B cell (primary cell): ENCODE data around the gene AFG1L.
"Not testable (repeated sequence)": the region's sequence is repeated elsewhere in the genome, so short reads cannot be mapped to it uniquely, and the experiment has no call there.

ENCODE experiments used
- CTCF ChIP-seq: fragments of 200-600 bp; IDR thresholded peaks from one replicate; pipeline ENCODE4 v1.8.0; 2022; ENCODE audit warnings: antibody characterized with exemption, mild to moderate bottlenecking
- EZH2 ChIP-seq: IDR thresholded peaks from 2 replicates; pipeline ENCODE4 v1.6.1; 2012; ENCODE audit warnings: borderline replicate concordance, low read depth, mild to moderate bottlenecking, moderate library complexity, low read length; ENCODE audit not compliant: insufficient read depth, poor library complexity, severe bottlenecking

DNA sequence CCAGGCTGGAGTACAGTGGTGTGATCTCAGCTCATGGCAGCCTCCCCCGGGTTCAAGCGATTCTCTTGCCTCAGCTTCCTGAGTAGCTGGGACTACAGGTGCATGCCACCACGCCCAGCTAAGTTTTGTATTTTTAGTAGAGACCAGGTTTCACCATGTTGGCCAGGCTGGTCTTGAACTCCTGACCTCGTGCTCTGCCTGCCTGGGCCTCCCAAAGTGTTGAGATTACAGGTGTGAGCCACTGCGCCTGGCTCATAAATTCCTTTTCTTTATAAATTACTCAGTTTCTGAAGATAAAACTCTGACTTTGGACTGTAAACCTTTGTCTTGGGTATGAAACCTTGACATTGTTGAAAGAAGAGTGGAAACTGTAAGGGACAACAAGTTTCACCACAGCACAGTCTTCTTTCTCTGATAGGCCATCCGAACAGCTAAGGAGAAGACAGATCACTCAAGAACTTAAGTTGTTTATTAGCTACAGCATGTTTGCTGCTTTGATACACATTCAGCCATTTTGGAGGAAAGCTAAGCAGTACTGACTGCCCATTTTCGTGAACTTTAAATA is 35.4 kb downstream of the AFG1L start:
- not testable (repeated sequence) for TF ChIP-seq CTCF, EZH2
